Osteocyte (in vitro differentiated cells): ENCODE data around the gene CCDC170. TPM values are rescaled to one million over a fixed set of nuclear protein-coding genes. Genes with fewer than 3 reads are reported as not detected.

ENCODE experiments used
- DNase-seq: peaks from one replicate; pipeline ENCODE4 v3.0.0; 2021; ENCODE audit warnings: mixed read lengths; ENCODE audit not compliant: unreplicated experiment; ENCODE audit errors: extremely low spot score
- H3K27ac Mint-ChIP-seq: one replicate; pipeline ENCODE4 v1.8.0; 2021; ENCODE audit warnings: mild to moderate bottlenecking, mixed read lengths; ENCODE audit not compliant: unreplicated experiment
- H3K27me3 Mint-ChIP-seq: one replicate; pipeline ENCODE4 v1.8.0; 2021; ENCODE audit warnings: mixed read lengths; ENCODE audit not compliant: unreplicated experiment
- H3K36me3 Mint-ChIP-seq: one replicate; pipeline ENCODE4 v1.8.0; 2021; ENCODE audit warnings: mixed read lengths; ENCODE audit not compliant: unreplicated experiment
- H3K4me1 Mint-ChIP-seq: one replicate; pipeline ENCODE4 v1.8.0; 2021; ENCODE audit warnings: mixed read lengths; ENCODE audit not compliant: unreplicated experiment
- H3K4me3 Mint-ChIP-seq: one replicate; pipeline ENCODE4 v1.8.0; 2021; ENCODE audit warnings: mild to moderate bottlenecking, moderate library complexity, mixed read lengths; ENCODE audit not compliant: unreplicated experiment
- H3K9me3 Mint-ChIP-seq: one replicate; pipeline ENCODE4 v1.8.0; 2021; ENCODE audit warnings: mixed read lengths; ENCODE audit not compliant: unreplicated experiment
- CTCF ChIP-seq: fragments of 200-600 bp; sonication (generic); IDR thresholded peaks from 2 replicates; pipeline ENCODE4 v1.5.0; 2021; ENCODE audit warnings: antibody characterized with exemption, mild to moderate bottlenecking, moderate library complexity
- total RNA-seq: library from RNA; stranded (reverse); gene quantifications from 2 replicates; pipeline ENCODE4 v1.2.1, GENCODE V29; 2021

CCDC170 gene
- total RNA-seq, 1 donor from 2014 or later, result 0.78 TPM

- TF ChIP-seq CTCF, result no peak
- no peaks in the 10 kb centered on the region for H3K27me3 Mint-ChIP-seq
- no peaks in the 10 kb centered on the region for H3K4me1 Mint-ChIP-seq
- no peak overlapping the region for H3K27ac Mint-ChIP-seq
- DNase-seq, result no peak
- no peak overlapping the region for H3K4me3 Mint-ChIP-seq
- no peaks in the 10 kb centered on the region for H3K36me3 Mint-ChIP-seq
- H3K9me3 Mint-ChIP-seq, result no peaks in the 10 kb centered on the region
These were observed 120.8 kb downstream of the CCDC170 start for GRCh38 chr6:151614630-151615029.

GRCh38 chr6:151616091-151616513, 122.3 kb downstream of the CCDC170 start:
- Mint-ChIP-seq H3K9me3 (no peaks in the 10 kb centered on the region), H3K36me3 (no peaks in the 10 kb centered on the region), H3K27ac (no peak overlapping the region), H3K4me3 (no peak overlapping the region), H3K27me3 (no peaks in the 10 kb centered on the region), H3K4me1 (no peaks in the 10 kb centered on the region)
- no peak for DNase-seq
- no peak for TF ChIP-seq CTCF

GRCh38 chr6:151616600-151616999, 122.8 kb downstream of the CCDC170 start:
- no peak overlapping the region for H3K4me3 Mint-ChIP-seq
- no peak for TF ChIP-seq CTCF
- H3K9me3 Mint-ChIP-seq, result no peaks in the 10 kb centered on the region
- DNase-seq, result no peak
- no peak overlapping the region for H3K27ac Mint-ChIP-seq
- H3K36me3 Mint-ChIP-seq, result no peaks in the 10 kb centered on the region
- H3K27me3 Mint-ChIP-seq, result no peaks in the 10 kb centered on the region
- H3K4me1 Mint-ChIP-seq, result no peaks in the 10 kb centered on the region

- H3K9me3 Mint-ChIP-seq, result no peaks in the 10 kb centered on the region
- no peaks in the 10 kb centered on the region for H3K36me3 Mint-ChIP-seq
- no peak for TF ChIP-seq CTCF
- H3K4me3 Mint-ChIP-seq, result no peak overlapping the region
- no peak for DNase-seq
- H3K27me3 Mint-ChIP-seq, result no peaks in the 10 kb centered on the region
- H3K4me1 Mint-ChIP-seq, result no peaks in the 10 kb centered on the region
- no peak overlapping the region for H3K27ac Mint-ChIP-seq
These were observed 123.7 kb downstream of the CCDC170 start for GRCh38 chr6:151617539-151617938.

- Mint-ChIP-seq H3K4me3 (no peak overlapping the region), H3K4me1 (no peaks in the 10 kb centered on the region), H3K27ac (no peak overlapping the region), H3K27me3 (no peaks in the 10 kb centered on the region), H3K36me3 (no peaks in the 10 kb centered on the region), H3K9me3 (no peaks in the 10 kb centered on the region)
- no peak for DNase-seq
- TF ChIP-seq CTCF, result no peak
These were observed 124.9 kb downstream of the CCDC170 start for GRCh38 chr6:151618717-151619116.
